Measurements from ENCODE around the gene PDZRN3. TPM values are rescaled to one million over a fixed set of nuclear protein-coding genes. Genes with fewer than 3 reads are reported as not detected.

PDZRN3 gene
- total RNA-seq, 2 experiments from 2014 or later, result not detected

DNA sequence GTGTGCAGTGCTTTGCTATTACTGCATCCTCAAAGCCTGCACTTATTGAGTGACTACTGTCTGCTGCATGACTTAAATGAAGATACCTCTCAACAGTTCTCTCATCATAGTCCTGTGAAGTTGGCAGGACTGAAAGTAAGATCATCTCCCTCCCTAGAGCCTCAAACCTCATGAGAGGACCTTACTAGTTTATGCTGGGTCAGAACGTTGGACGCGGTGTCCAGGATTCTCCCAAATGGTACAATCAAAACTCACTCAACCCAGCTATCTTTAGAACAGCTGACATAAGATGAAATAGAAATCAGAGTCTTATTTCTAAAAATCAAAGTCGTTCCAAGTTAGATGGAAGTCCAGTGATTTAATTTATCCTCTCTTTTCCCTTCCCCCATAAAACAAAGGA lies 219.7 kb downstream of the PDZRN3 start:
- ChIA-PET POLR2A (no interaction called here), CTCF (no interaction called here)
- Mint-ChIP-seq H3K9me3 (no peaks in the 10 kb centered on the region), H3K4me1 (ENCODE audit: low read depth) (no peaks in the 10 kb centered on the region), H3K27me3 (peaks cover 3% of the 10 kb centered on the region), H3K4me3 (no peak overlapping the region), H3K27ac (no peak overlapping the region), H3K36me3 (no peaks in the 10 kb centered on the region)
- no peak for DNase-seq
- intact Hi-C loops (cut with micrococcal nuclease), result no loop called here

DNA sequence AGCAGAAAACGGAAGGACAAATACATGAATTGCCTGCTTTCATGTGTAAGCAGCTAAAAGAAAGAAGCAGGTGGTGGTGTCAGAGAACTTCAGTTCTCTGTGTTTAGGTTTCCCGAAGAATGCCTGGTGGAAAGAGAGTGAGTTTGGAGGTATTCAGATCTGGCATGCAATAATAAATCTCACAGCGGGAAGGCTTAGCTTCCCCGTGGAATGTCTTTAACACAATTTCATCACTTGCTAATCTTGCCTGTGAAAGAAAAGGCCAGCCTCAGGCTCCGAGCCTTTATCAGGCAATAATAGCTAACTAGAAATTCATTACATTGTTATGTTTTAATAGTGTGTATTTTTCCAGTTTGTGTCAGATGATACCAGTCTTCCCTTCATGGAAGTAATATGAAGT lies 220.3 kb downstream of the PDZRN3 start:
- Mint-ChIP-seq H3K4me3 (no peak overlapping the region), H3K36me3 (no peaks in the 10 kb centered on the region), H3K27me3 (peaks cover 3% of the 10 kb centered on the region), H3K4me1 (ENCODE audit: low read depth) (no peaks in the 10 kb centered on the region), H3K27ac (no peak overlapping the region), H3K9me3 (no peaks in the 10 kb centered on the region)
- intact Hi-C loops (cut with micrococcal nuclease), result no loop called here
- POLR2A ChIA-PET, result no interaction called here
- DNase-seq, result no peak
- CTCF ChIA-PET, result no interaction called here

DNA sequence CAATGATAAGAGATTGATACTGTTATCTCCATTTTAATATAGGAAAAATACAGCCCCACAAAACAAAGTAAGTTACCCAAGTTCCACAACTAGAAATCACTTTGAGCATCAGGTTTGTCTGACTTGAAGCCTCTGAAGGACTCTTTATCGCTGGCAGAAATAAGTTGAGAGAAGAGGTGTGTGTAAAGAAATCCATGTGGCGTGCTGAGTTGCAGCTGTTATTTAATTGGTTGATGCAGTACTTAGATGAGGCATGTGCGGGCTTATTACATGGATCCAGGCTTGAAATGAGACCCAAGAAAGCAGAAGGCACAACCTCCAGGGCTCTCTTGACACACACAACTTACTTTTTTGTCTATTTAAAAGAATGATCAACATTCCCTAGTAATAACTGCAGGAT lies 221.3 kb downstream of the PDZRN3 start:
- no peak overlapping the region for H3K4me3 Mint-ChIP-seq
- intact Hi-C loops (cut with micrococcal nuclease), result no loop called here
- H3K27ac Mint-ChIP-seq, result no peak overlapping the region
- CTCF ChIA-PET, result no interaction called here
- POLR2A ChIA-PET, result no interaction called here
- H3K27me3 Mint-ChIP-seq, result peaks cover 3% of the 10 kb centered on the region
- no peaks in the 10 kb centered on the region for H3K9me3 Mint-ChIP-seq
- H3K36me3 Mint-ChIP-seq, result no peaks in the 10 kb centered on the region
- DNase-seq, result no peak
- H3K4me1 Mint-ChIP-seq (ENCODE audit: low read depth), result no peaks in the 10 kb centered on the region

DNA sequence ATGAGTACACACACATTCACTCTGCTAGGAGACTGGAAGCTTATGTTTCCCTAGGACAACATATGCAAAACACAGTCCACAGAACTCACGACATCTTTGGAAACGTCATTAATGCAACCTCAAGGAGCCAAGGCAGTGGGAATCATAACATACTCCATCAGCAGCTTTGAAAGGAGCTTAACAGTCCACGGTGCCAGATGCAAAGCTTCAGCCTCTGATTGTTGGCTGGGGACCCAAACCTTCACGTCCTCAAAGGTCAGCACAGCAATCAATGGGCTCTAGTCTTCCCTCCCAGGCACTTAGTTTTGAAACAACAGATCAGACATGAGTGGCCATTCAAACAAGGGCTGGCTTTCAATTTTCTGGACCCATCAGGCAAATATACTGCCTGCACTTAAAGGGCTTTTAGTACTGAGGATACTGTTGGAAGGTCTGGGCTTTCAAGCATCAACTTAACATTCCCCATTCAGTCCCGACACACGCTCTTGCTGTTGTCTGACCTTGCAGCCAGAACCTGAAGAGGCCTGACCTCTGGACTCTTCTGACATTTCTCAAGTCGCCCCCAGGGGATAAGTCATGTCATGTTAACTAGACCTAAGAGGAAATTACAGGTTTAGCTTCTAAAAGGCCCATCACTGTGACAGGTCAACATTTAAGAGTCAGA lies 223.0 kb downstream of the PDZRN3 start:
- H3K36me3 Mint-ChIP-seq, result no peaks in the 10 kb centered on the region
- DNase-seq, result no peak
- H3K9me3 Mint-ChIP-seq, result no peaks in the 10 kb centered on the region
- POLR2A ChIA-PET, result no interaction called here
- H3K4me1 Mint-ChIP-seq (ENCODE audit: low read depth), result no peaks in the 10 kb centered on the region
- intact Hi-C loops (cut with micrococcal nuclease), result no loop called here
- CTCF ChIA-PET, result no interaction called here
- H3K27me3 Mint-ChIP-seq, result no peaks in the 10 kb centered on the region
- no peak overlapping the region for H3K27ac Mint-ChIP-seq
- no peak overlapping the region for H3K4me3 Mint-ChIP-seq

DNA sequence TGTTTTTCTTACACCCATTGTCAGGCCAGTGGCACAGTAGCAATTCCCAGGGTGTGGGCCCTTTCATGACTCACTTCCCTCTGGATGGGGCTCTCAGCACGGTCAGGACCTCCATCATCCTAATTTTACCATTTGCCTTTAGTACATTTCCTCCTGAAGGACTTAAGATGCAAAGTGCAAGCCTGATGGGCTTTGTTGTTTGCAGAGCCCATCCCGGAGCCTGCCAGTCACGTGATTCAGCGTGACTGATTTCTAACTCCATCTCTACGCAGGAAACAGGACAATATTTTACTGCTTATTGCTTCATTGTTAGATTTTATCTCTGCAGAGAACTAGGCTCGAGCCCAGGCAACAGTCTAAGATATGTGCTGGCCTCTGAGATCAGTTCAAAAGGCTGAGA lies 223.7 kb downstream of the PDZRN3 start:
- no peak overlapping the region for H3K27ac Mint-ChIP-seq
- intact Hi-C loops (cut with micrococcal nuclease), result no loop called here
- no peaks in the 10 kb centered on the region for H3K27me3 Mint-ChIP-seq
- H3K9me3 Mint-ChIP-seq, result no peaks in the 10 kb centered on the region
- no peaks in the 10 kb centered on the region for H3K4me1 Mint-ChIP-seq (ENCODE audit: low read depth)
- CTCF ChIA-PET, result no interaction called here
- no peak for DNase-seq
- no peaks in the 10 kb centered on the region for H3K36me3 Mint-ChIP-seq
- no peak overlapping the region for H3K4me3 Mint-ChIP-seq
- POLR2A ChIA-PET, result no interaction called here

DNA sequence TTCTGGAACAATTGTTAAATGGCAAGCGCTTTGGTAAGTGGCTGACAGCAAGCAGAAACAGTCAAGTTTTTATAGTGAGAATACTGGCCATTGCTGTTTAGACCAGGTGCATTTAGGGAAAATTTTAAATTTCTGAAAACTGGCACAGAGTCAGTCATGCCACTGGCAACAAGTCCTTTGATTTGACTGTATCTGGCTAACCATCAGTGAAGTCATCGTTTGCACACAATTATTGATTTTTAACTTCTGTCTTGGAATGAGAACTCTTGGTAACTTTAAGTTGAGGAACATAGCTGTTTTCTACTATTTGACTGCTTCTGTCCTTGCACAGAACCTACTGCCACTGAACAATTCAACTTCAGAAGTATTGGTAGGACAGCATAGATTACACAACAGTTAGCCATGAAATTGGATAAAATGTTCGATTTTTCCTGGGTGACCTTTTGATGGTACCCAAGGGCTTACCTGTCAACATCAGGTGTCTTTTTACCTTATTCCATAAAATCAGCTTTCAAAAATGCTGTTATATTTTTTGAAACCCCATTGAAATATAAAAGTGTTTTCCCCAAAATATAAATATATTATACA lies 225.0 kb downstream of the PDZRN3 start:
- DNase-seq, result no peak
- intact Hi-C loops (cut with micrococcal nuclease), result no loop called here
- no peaks in the 10 kb centered on the region for H3K4me1 Mint-ChIP-seq (ENCODE audit: low read depth)
- H3K36me3 Mint-ChIP-seq, result no peaks in the 10 kb centered on the region
- H3K9me3 Mint-ChIP-seq, result no peaks in the 10 kb centered on the region
- ChIA-PET POLR2A (no interaction called here), CTCF (no interaction called here)
- no peak overlapping the region for H3K27ac Mint-ChIP-seq
- no peaks in the 10 kb centered on the region for H3K27me3 Mint-ChIP-seq
- no peak overlapping the region for H3K4me3 Mint-ChIP-seq

DNA sequence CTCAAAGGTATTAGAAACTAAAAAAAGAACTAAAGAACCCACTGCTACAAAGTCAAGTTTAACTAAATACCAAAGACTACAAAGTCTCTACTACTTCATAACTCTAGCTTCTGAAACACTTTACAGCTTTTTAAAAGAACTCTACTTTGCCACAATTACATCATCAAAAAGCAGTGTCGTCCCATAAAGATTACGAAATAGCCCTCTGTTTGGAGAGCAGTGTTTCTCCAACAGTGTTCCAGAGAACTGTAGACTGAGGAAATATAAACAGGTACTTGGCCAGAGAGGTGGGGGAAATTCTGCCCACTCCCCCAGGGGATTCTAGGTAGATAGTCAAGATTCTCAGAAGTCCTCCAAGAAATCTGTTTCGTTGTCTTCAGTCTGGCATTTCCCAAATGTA lies 225.6 kb downstream of the PDZRN3 start:
- Mint-ChIP-seq H3K36me3 (no peaks in the 10 kb centered on the region), H3K9me3 (no peaks in the 10 kb centered on the region), H3K4me1 (ENCODE audit: low read depth) (no peaks in the 10 kb centered on the region), H3K4me3 (no peak overlapping the region), H3K27ac (no peak overlapping the region), H3K27me3 (no peaks in the 10 kb centered on the region)
- CTCF ChIA-PET, result no interaction called here
- intact Hi-C loops (cut with micrococcal nuclease), result no loop called here
- POLR2A ChIA-PET, result no interaction called here
- no peak for DNase-seq

DNA sequence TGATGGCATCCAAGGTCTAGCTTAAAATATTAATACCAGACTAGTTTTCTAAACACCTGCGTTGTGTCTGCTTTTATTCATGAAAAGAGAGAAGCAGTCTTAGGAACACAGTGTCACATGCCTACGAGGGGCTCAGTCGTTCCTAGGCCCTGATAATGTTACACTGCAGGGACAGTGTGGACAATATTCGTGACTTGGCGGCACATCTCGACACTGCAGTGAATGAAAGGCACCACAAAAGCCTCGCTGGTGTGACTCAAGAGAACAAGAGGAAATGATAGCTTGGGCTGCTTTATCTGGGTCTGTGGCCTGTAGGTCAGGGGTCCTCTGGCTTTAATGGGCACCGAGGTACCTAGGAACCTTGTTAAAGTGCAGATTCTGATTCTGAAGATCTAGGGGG lies 226.7 kb downstream of the PDZRN3 start:
- CTCF ChIA-PET, result no interaction called here

DNA sequence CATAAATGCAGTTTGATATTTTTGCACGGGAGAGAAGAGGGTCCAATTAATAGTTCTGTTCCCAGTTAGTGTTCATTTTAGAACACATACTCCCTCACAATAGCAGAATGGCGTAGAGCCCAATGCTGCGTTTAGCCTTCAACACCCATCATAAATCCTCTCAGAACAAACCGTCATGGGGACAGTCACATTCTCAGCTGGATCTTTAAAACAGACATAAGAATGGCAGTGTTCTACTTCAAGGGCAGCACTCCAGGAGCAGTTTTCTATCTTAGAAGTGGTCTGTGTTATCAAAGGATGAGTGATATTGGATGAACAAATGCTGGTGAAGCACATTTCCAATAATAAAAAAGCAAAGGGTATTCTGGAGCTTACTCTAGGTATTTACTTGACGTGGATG lies 230.5 kb downstream of the PDZRN3 start:
- POLR2A ChIA-PET, result no interaction called here
- Mint-ChIP-seq H3K4me3 (no peak overlapping the region), H3K27ac (no peak overlapping the region), H3K4me1 (ENCODE audit: low read depth) (no peaks in the 10 kb centered on the region), H3K27me3 (no peaks in the 10 kb centered on the region), H3K9me3 (no peaks in the 10 kb centered on the region), H3K36me3 (no peaks in the 10 kb centered on the region)
- intact Hi-C loops (cut with micrococcal nuclease), result no loop called here
- no peak for DNase-seq
- CTCF ChIA-PET, result no interaction called here

More for the DNA sequence above, 226.7 kb downstream of the PDZRN3 start:
- POLR2A ChIA-PET, result no interaction called here
- Mint-ChIP-seq H3K9me3 (no peaks in the 10 kb centered on the region), H3K36me3 (no peaks in the 10 kb centered on the region), H3K27ac (no peak overlapping the region), H3K4me1 (ENCODE audit: low read depth) (no peaks in the 10 kb centered on the region), H3K27me3 (no peaks in the 10 kb centered on the region), H3K4me3 (no peak overlapping the region)
- intact Hi-C loops (cut with micrococcal nuclease), result no loop called here
- DNase-seq, result no peak

DNA sequence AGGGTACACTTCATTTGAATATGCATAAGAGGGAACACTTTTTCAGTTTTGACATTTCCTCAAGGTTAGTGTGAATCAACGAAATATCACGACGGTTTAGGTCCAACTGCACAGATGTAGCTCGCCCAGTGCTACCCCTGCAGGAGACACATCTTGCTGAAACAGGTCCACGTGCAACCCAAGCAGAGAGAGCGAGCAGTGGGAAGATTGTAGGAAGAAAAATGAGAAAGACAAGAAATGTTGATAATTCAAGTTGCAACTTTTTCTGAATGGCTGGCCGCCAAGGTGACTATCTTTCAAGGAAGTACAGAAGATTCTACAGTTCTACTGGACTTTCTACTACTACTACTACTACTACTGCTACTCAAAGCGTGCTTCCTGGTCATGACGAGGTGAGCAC lies 231.7 kb downstream of the PDZRN3 start:
- H3K4me3 Mint-ChIP-seq, result no peak overlapping the region
- H3K27ac Mint-ChIP-seq, result no peak overlapping the region
- intact Hi-C loops (cut with micrococcal nuclease), result no loop called here
- H3K4me1 Mint-ChIP-seq (ENCODE audit: low read depth), result no peaks in the 10 kb centered on the region
- H3K9me3 Mint-ChIP-seq, result no peaks in the 10 kb centered on the region
- no peaks in the 10 kb centered on the region for H3K36me3 Mint-ChIP-seq
- CTCF ChIA-PET, result no interaction called here
- POLR2A ChIA-PET, result no interaction called here
- no peak for DNase-seq
- H3K27me3 Mint-ChIP-seq, result no peaks in the 10 kb centered on the region

DNA sequence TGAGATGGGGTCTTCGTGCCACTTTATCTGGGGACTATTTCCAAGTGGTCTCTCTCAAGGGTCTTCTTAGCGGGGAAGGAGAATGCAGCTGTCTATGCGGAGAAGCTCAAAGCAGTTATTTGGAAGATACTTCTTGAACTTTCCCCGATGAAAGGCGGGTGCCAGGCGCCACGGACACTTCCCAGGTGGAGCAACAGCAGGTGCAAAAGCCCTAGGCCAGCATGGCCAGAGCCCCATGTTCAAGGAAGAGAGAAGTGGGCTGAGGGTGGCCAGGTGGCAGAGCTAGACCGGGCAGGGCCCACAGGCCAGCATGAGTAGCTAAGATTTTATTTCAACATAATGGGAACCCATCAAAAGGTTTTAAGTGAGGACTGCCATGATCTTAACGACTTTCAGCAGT lies 232.8 kb downstream of the PDZRN3 start:
- no peak for DNase-seq
- Mint-ChIP-seq H3K4me3 (no peak overlapping the region), H3K36me3 (no peaks in the 10 kb centered on the region), H3K27me3 (no peaks in the 10 kb centered on the region), H3K9me3 (no peaks in the 10 kb centered on the region), H3K4me1 (ENCODE audit: low read depth) (no peaks in the 10 kb centered on the region), H3K27ac (no peak overlapping the region)
- POLR2A ChIA-PET, result no interaction called here
- CTCF ChIA-PET, result no interaction called here
- intact Hi-C loops (cut with micrococcal nuclease), result no loop called here

DNA sequence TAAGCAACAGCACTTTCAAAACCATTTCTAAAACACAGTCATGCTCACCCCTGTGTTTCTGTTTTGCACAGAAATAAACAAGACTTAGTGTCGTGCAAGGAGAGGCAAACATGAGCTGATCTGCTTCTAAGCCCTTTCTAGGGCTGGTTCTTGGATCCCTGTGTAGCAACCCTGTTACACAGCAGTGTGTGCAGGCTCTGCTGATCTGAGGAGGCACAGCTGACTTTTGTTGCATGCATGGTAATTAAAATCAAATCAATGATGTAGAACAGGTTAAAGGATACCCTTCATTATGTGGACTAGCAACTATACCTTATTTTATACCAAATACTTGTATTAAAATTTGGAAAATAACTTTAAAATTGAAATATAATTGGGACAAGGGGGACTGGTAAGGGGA lies 234.8 kb downstream of the PDZRN3 start:
- Mint-ChIP-seq H3K4me1 (ENCODE audit: low read depth) (no peaks in the 10 kb centered on the region), H3K36me3 (no peaks in the 10 kb centered on the region), H3K27me3 (no peaks in the 10 kb centered on the region), H3K4me3 (no peak overlapping the region), H3K9me3 (no peaks in the 10 kb centered on the region), H3K27ac (no peak overlapping the region)
- POLR2A ChIA-PET, result no interaction called here
- no peak for DNase-seq
- CTCF ChIA-PET, result no interaction called here
- intact Hi-C loops (cut with micrococcal nuclease), result no loop called here

DNA sequence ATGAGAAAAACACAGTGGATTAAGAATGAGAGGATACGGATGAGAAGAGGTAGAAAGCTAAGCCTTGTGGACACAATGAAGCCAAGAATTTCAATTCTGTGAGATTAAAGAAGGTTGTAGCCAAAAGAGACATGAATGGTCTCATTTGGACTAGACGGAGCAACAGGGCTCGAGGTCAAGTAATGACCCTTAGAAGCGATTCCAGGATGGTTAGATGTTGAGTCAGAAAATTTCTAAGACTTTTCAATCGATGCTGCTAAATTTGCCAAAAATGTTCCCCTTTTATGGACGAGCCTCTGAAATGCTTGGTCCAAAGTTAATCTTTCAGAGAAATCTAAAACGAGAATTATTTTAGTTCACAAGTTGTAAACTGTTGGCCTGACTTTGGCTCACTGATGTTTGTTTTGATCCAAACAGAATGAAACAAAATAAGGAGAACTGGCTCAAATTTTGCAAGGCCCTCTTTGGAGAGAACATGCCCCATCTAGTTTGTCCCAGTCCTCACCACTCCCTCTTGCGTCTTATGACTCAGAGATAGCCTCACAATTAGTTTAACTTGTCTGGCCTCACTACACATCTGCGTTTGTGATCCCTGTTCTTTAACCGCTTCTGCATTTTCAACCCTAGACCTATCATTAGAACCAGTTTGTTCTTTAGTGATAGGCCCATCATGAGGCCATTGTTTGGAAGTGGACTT lies 235.5 kb downstream of the PDZRN3 start:
- CTCF ChIA-PET, result no interaction called here
- no peak overlapping the region for H3K4me3 Mint-ChIP-seq
- H3K27me3 Mint-ChIP-seq, result no peaks in the 10 kb centered on the region
- no peak for DNase-seq
- no peaks in the 10 kb centered on the region for H3K4me1 Mint-ChIP-seq (ENCODE audit: low read depth)
- H3K9me3 Mint-ChIP-seq, result peaks cover 2% of the 10 kb centered on the region
- no peak overlapping the region for H3K27ac Mint-ChIP-seq
- no peaks in the 10 kb centered on the region for H3K36me3 Mint-ChIP-seq
- intact Hi-C loops (cut with micrococcal nuclease), result no loop called here
- POLR2A ChIA-PET, result no interaction called here
